ENCODE results near the gene MAPKAP1.
"Not testable (repeated sequence)": the region's sequence is repeated elsewhere in the genome, so short reads cannot be mapped to it uniquely, and the experiment has no call there.

Gene MAPKAP1

DNA sequence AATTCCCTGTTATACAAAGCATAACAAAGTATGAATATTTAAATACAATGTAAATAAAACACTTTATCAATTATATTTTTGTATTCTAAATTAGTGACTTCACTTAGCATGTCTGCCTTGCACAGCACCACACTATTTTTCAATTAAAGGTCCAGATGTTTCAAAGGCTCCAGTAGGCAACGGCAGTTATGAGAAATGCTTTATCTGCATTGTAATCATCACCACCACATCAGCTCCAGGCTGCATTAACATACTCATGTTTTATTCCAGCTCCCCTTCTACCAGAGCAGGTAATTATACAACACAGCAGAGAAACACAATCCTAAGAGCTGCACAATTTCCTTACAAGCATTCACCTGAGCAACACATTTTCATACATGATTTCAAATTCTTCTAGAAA, 102.8 kb downstream of the MAPKAP1 start:
- no peak for DNase-seq (ENCODE audit: low read depth)

- DNase-seq (ENCODE audit: low read depth), result no peak
Observed at GRCh38 chr9:125603478-125604021, 103.5 kb downstream of the MAPKAP1 start.

- DNase-seq (ENCODE audit: low read depth), result no peak
Observed at GRCh38 chr9:125601961-125602360, 105.0 kb downstream of the MAPKAP1 start.

GRCh38 chr9:125600194-125600593, 106.8 kb downstream of the MAPKAP1 start:
- no peak for DNase-seq (ENCODE audit: low read depth)

GRCh38 chr9:125594223-125594610, 112.8 kb downstream of the MAPKAP1 start:
- no peak for DNase-seq (ENCODE audit: low read depth)

DNA sequence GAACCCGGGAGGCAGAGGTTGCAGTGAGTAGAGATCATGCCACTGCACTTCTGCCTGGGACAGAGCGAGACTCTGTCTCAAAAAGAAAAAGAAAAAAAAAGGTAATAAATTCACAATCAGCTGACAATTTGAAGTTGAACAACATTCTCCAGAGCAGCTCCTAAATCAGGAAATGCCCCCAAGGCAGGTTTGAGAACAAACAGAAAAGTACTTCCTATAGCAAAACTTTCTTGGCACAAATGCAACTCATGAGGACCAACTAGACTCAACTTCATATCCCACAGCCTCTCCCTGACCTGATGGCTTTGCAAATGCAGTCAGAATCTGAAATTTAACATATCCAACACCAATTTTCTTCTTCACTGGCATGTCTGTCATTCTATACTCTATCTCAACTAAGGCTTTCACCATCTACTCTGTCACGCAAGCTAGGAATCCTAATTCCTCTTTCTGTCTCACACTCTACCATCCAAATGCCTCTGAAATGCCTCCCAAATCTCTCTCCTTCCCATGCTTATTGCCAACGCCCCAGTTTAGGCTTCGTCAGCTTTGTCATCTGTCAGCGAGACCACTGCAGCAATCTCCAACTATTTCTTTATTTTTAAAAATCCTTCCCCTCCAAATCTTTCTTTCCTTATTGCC, 113.3 kb downstream of the MAPKAP1 start:
- no peak for DNase-seq (ENCODE audit: low read depth)

- no peak for DNase-seq (ENCODE audit: low read depth)
Observed at GRCh38 chr9:125591888-125592287, 115.1 kb downstream of the MAPKAP1 start.

GRCh38 chr9:125591245-125591644, 115.8 kb downstream of the MAPKAP1 start:
- no peak for DNase-seq (ENCODE audit: low read depth)

DNA sequence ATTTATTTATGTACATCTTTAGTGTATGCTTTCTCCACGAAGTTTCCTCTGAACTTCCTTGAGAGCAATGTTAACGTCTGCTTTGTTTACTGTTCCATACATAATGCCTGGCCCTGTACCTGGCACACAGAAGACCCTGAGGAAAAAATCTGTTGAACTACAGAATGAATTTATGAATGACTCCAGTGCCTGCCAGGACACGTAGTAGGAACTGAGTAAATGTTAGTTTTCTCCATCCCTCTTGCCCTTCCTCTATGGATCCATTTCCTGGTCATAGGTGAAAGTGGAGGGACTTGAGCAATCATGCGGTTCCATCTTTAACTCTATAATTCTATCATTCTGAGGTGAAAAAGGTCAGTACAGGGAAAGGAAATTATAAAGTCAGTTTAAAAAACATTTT, 117.7 kb downstream of the MAPKAP1 start:
- DNase-seq (ENCODE audit: low read depth), result no peak

GRCh38 chr9:125587819-125588460, 119.1 kb downstream of the MAPKAP1 start:
- no peak for DNase-seq (ENCODE audit: low read depth)

- no peak for DNase-seq (ENCODE audit: low read depth)
Observed at GRCh38 chr9:125586172-125586511, 120.9 kb downstream of the MAPKAP1 start.

GRCh38 chr9:125585503-125586171, 121.4 kb downstream of the MAPKAP1 start:
- no peak for DNase-seq (ENCODE audit: low read depth)

DNA sequence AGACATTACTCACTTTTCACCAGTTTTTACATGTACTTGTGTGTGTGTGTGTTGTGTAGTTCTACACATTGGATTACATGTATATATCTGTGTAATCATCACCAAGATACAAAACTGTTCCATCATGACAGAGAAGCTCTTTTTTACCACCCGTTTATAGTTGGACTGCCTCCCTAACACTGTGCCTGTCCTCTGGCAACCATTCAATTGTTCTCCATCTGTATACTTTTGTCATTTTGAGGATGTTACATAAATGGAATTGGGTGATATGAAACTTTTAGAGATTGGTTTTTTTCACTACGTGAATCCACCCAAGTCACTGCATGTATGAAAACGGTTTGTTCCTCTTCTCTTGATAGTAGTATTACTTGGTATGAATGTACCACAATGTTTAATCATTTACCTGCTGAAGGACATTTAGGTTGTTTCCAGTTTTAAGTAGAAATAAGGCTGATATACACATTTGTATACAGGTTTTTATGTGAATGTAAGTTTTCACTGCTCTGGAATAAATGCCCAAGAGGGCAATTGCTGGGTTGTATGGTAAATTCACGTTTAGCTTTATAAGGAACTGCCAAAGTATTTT, 126.2 kb downstream of the MAPKAP1 start:
- DNase-seq (ENCODE audit: low read depth), result no peak

DNA sequence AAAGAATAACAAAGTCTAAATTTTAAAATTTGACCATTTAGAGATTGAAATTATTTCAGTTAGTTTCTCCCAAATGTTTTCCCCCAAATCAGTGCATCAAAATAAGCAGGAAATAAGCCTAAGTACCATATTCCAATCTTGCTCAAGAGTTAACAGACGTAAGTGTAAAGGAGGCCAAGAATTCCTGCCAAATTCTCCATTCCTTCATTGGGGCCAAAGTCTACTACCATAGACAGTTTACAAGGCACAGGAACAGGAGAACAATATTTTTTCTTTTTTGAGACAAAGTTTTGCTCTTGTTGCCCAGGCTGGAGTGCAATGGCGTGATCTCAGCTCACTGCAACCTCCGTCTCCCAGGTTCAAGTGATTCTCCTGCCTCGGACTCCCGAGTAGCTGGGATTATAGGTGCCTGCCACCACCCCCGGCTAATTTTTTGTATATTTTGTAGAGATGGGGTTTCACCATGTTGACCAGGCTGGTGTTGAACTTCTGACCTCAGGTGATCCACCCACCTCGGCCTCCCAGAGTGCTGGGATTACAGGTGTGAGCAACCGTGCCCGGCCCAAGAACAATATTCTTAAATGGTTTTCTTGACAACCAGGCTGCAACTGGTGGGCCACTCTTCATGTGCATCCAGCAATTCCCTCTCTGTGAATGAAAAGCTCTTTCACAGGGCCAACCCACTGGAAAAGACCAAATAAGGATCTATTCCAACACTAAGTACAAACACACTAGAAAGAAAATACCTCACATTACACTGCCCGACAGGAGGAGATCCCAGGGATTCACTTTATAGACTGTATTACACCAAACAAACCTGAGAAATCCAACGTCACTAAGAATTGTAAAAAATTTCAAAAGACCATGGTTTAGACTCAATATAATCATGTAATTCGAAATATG, 127.7 kb downstream of the MAPKAP1 start:
- DNase-seq (ENCODE audit: low read depth), result no peak

- DNase-seq (ENCODE audit: low read depth), result no peak
Observed at GRCh38 chr9:125574126-125574877, 132.7 kb downstream of the MAPKAP1 start.

GRCh38 chr9:125572461-125572860, 134.5 kb downstream of the MAPKAP1 start:
- not testable (repeated sequence) for DNase-seq (ENCODE audit: low read depth)

DNA sequence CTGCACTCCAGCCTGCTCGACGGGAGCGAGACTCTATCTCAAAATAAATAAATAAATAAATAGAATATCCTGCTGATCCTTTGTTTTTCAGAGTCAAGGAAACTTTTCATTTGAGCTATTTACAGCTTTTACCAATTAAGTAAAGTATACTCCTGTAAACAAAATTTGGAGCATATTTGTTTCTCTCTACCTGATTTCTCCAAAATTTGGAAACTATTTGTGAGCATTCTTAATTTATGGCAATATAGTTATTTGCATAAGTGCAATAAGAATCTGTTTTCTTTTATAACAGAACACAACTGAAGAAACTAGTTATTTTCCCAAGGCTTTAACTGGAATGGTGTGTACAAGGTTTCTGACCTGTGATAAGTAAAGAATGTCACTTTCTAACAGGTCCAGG, 135.2 kb downstream of the MAPKAP1 start:
- not testable (repeated sequence) for DNase-seq (ENCODE audit: low read depth)

- no peak for DNase-seq (ENCODE audit: low read depth)
Observed at GRCh38 chr9:125570246-125570645, 136.8 kb downstream of the MAPKAP1 start.

- no peak for DNase-seq (ENCODE audit: low read depth)
Observed at GRCh38 chr9:125568621-125569020, 138.4 kb downstream of the MAPKAP1 start.

- DNase-seq (ENCODE audit: low read depth), result not testable (repeated sequence)
Observed at GRCh38 chr9:125566051-125566450, 141.0 kb downstream of the MAPKAP1 start.

- no peak for DNase-seq (ENCODE audit: low read depth)
Observed at GRCh38 chr9:125565126-125565525, 141.9 kb downstream of the MAPKAP1 start.
